Measurements from ENCODE around the gene FRG2B.
"Not testable (repeated sequence)": the region's sequence is repeated elsewhere in the genome, so short reads cannot be mapped to it uniquely, and the experiment has no call there.

The FRG2B gene

GRCh38 chr10:133599869-133600268 lies 26.7 kb downstream of the FRG2B start:
- not testable (repeated sequence) for DNase-seq (ENCODE audit: low read depth)

- DNase-seq (ENCODE audit: low read depth): no peak
Observed at GRCh38 chr10:133592716-133593115, 33.9 kb downstream of the FRG2B start.

- DNase-seq (ENCODE audit: low read depth): no peak
Observed at GRCh38 chr10:133590970-133591359, 35.6 kb downstream of the FRG2B start.

- no peak for DNase-seq (ENCODE audit: low read depth)
Observed at GRCh38 chr10:133590226-133590969, 36.2 kb downstream of the FRG2B start.

GRCh38 chr10:133577037-133577436 lies 49.6 kb downstream of the FRG2B start:
- not testable (repeated sequence) for DNase-seq (ENCODE audit: low read depth)
